Breast epithelium (tissue), 4 donors: ENCODE data around the gene CYB5D1. TPM values are rescaled to one million over a fixed set of nuclear protein-coding genes. Genes with fewer than 3 reads are reported as not detected.
"Not testable (repeated sequence)": the region's sequence is repeated elsewhere in the genome, so short reads cannot be mapped to it uniquely, and the experiment has no call there.

Source experiments
- DNase-seq, 2 donors: peaks; one replicate each; pipeline ENCODE4 v3.0.0-alpha.2; 2019; ENCODE audit warnings: low spot score in 2 of 2
- H3K27ac ChIP-seq, 2 donors: fragments of 200-600 bp; sonication (generic) in 1 of 2; one replicate each; pipeline ENCODE4 v1.5.1; 2016 to 2019; ENCODE audit warnings: mild to moderate bottlenecking in 1 of 2
- H3K27me3 ChIP-seq, 2 donors: fragments of 200-600 bp; sonication (generic) in 1 of 2; one replicate each; pipeline versions ENCODE4 v1.5.1 to v1.6.0; 2017 to 2019; ENCODE audit warnings: control low read depth in 1 of 2, mild to moderate bottlenecking in 1 of 2
- H3K36me3 ChIP-seq: fragments of 200-600 bp; one replicate; pipeline ENCODE4 v1.5.1; 2019
- H3K4me1 ChIP-seq, 2 donors: fragments of 200-600 bp; sonication (generic); one replicate each; pipeline ENCODE4 v1.5.1; 2016 to 2019; ENCODE audit warnings: control low read depth in 1 of 2
- H3K4me3 ChIP-seq, 3 donors: fragments of 200-600 bp; sonication (generic); 1 replicate in 2 of 3; 2 replicates in 1 of 3; pipeline ENCODE4 v1.5.1; 2016 to 2019; ENCODE audit warnings: mild to moderate bottlenecking in 3 of 3, moderate library complexity in 2 of 3
- H3K9me3 ChIP-seq, 2 donors: fragments of 200-600 bp; sonication (generic) in 1 of 2; one replicate each; pipeline ENCODE4 v1.5.1; 2016 to 2019; ENCODE audit warnings: control low read depth in 1 of 2
- CTCF ChIP-seq, 3 donors: fragments of 450-650 bp; IDR thresholded peaks; one replicate each; pipeline ENCODE4 v1.5.1; 2016 to 2017; ENCODE audit warnings: antibody characterized with exemption in 3 of 3, mild to moderate bottlenecking in 3 of 3, moderate library complexity in 3 of 3
- POLR2A ChIP-seq: fragments of 450-650 bp; IDR thresholded peaks from one replicate; pipeline ENCODE4 v1.6.1; 2016; ENCODE audit warnings: antibody characterized with exemption, mild to moderate bottlenecking, moderate library complexity
- POLR2AphosphoS5 ChIP-seq, 3 donors: sonication (generic); formaldehyde crosslinking; IDR thresholded peaks; one replicate each; pipeline ENCODE4 v1.6.1; 2017; ENCODE audit warnings: antibody characterized with exemption in 3 of 3
- intact Hi-C: fragments of 100-400 bp; cut with DNase I; formaldehyde crosslinking; loops from one replicate; pipeline ENCODE4 v1.15.1; 2023; ENCODE audit warnings: low total_unique reads
- total RNA-seq, 3 donors: library from RNA; depleted of rRNA; stranded (reverse); fragments of >200 nt; gene quantifications; one replicate each; pipeline ENCODE4 v1.1.0, GENCODE V29; 2016

CYB5D1 gene
- total RNA-seq, 3 donors from 2014 or later: 8.2 to 20.5 (median 13.4) TPM

DNA sequence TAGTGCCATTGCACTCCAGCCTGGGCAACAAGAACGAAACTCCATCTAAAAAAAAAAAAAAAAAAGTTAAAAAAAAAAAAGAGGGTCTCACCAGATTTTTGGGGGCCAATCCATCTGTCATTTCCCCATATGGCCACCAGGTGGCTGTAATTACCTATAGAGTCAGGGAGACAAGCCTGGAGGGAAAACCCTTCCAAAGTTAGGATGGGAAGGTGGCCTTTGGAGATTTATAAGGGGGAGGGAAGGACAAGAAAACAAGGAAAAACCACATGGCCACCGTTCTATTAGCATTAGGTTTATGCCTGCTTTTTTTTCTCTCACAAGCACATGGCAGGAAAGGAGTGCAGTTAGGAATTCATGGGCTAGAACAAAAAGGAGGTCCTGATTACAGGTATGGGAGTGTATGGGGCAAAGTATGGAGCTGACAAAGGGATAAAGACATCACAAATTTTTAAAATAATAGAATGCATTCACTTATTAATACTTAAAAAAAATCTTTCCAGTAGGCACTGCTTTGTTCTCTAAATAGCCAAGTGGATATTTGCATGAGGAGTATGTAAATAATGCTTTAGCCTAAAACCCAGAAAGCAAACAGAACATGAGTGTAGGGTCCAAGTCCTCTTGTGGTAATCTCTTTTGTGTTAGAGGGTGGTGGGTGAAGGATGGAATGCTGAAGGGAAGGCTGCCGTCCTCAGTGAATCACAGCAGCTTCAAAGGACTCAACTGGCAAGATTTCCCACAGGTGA lies 5.1 kb downstream of the CYB5D1 start:
- no peak overlapping the region for H3K27ac ChIP-seq
- H3K27me3 ChIP-seq: no peaks in the 10 kb centered on the region
- no peak overlapping the region for H3K4me3 ChIP-seq
- no peaks in the 10 kb centered on the region for H3K9me3 ChIP-seq
- H3K4me1 ChIP-seq: peaks cover 0 to 11% of the 10 kb centered on the region in 2 donors
- H3K36me3 ChIP-seq: no peaks in the 10 kb centered on the region
- intact Hi-C loops: loop anchor here (10.0 kb wide), 1 partner anchor 52 kb away; the partner anchor contains the start of gene RNF227
- no peak for TF ChIP-seq POLR2AphosphoS5 (IDR thresholded peaks at IDR 0.05)
- no peak for TF ChIP-seq POLR2A
- TF ChIP-seq CTCF (IDR thresholded peaks at IDR 0.05): peak; percentile 89 to 92 (median 91)
- DNase-seq: peak in 1 of 2 donors; percentile 45

DNA sequence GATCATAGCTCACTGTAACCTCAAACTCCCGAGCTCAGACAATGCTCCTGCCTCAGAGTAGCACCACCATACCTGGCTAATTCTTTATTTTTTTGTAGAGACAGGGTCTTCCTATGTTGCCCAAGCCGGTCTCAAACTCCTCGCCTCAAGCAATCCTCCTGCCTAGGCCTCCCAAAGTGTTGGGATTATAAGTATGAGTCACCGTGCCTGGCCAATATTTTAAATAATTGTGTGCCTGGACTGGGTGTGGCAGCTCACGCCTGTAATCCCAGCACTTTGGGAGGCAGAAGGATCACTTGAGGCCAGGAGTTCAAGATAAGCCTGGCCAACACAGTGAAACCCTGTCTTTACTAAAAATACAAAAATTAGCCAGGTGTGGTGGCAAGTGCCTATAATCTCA lies 6.6 kb downstream of the CYB5D1 start:
- not testable (repeated sequence) for H3K4me3 ChIP-seq, DNase-seq, H3K36me3 ChIP-seq, H3K4me1 ChIP-seq, H3K9me3 ChIP-seq, H3K27me3 ChIP-seq, H3K27ac ChIP-seq
- intact Hi-C loops: loop anchor here (10.0 kb wide), 1 partner anchor 50 kb away; the partner anchor contains the start of gene RNF227

GRCh38 chr17:7864995-7865650 lies 7.3 kb downstream of the CYB5D1 start:
- H3K27ac ChIP-seq: no peak overlapping the region
- H3K4me3 ChIP-seq: no peak overlapping the region
- no peaks in the 10 kb centered on the region for H3K4me1 ChIP-seq
- no peak for DNase-seq
- intact Hi-C loops: loop anchor here (10.0 kb wide), 1 partner anchor 50 kb away; the partner anchor contains the start of gene RNF227
- TF ChIP-seq CTCF (IDR thresholded peaks at IDR 0.05): no peak
- no peak for TF ChIP-seq POLR2A
- no peak for TF ChIP-seq POLR2AphosphoS5 (IDR thresholded peaks at IDR 0.05)
- no peaks in the 10 kb centered on the region for H3K9me3 ChIP-seq
- no peaks in the 10 kb centered on the region for H3K36me3 ChIP-seq
- no peaks in the 10 kb centered on the region for H3K27me3 ChIP-seq

DNA sequence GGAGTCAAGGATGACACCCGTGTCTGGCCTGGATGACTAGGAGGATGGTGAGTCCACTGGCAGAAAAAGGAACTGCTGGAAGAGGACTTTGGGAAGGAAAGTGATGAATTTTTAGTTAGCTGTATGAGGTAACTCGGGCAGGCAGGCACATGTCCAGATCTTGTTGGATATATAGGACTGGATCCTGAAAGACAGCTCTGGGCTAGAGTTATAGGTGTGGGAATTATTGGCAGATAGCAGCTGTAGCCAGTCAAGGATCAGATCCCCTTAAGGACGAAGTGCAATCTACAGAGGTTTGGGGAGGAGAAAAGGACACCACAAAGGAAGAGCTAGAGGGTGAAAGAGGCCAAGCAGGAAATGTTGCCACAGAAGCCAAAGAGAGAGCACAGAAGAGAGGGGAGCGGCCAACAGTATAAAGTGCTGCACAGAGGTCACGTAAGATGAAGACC lies 10.1 kb downstream of the CYB5D1 start:
- intact Hi-C loops: loop anchor here (10.0 kb wide), 1 partner anchor 47 kb away; the partner anchor contains the start of gene RNF227

DNA sequence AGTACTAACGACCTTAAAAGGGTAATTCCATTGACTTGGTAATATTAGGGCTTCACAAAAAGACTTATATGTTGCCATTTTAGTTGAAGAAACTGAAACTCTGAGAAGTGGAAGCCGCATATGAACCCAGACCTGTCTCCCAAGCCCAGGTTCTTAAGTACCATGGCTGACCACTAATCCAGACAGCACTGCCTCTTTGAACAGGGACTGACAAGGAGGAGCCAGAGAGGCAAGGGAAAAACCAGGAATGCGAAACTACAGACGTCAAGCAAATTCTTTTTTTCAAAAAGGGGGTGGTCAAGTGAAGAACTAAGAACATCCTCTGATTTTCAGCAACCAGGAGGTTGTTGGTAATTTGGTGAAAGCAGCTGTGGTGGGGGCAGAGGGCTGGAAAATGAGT lies 15.2 kb downstream of the CYB5D1 start:
- Histone ChIP-seq H3K9me3 (no peaks in the 10 kb centered on the region), H3K4me3 (no peak overlapping the region), H3K4me1 (no peaks in the 10 kb centered on the region), H3K36me3 (no peaks in the 10 kb centered on the region), H3K27me3 (no peaks in the 10 kb centered on the region), H3K27ac (no peak overlapping the region)
- DNase-seq: peak in 1 of 2 donors; percentile 6
- intact Hi-C loops: no loop called here
- TF ChIP-seq POLR2A (no peak), POLR2AphosphoS5 (IDR thresholded peaks at IDR 0.05) (no peak), CTCF (IDR thresholded peaks at IDR 0.05) (no peak)

More for the DNA sequence above, 10.1 kb downstream of the CYB5D1 start:
- H3K27me3 ChIP-seq: no peaks in the 10 kb centered on the region
- H3K36me3 ChIP-seq: no peaks in the 10 kb centered on the region
- DNase-seq: no peak
- H3K4me3 ChIP-seq: no peak overlapping the region
- no peaks in the 10 kb centered on the region for H3K9me3 ChIP-seq
- no peaks in the 10 kb centered on the region for H3K4me1 ChIP-seq
- no peak for TF ChIP-seq CTCF (IDR thresholded peaks at IDR 0.05)
- no peak for TF ChIP-seq POLR2AphosphoS5 (IDR thresholded peaks at IDR 0.05)
- no peak for TF ChIP-seq POLR2A
- H3K27ac ChIP-seq: peak overlapping the region in 1 of 2 donors; percentile 48
